Transverse colon (tissue), 4 donors: Measurements from ENCODE around the gene MB21D2. TPM values are rescaled to one million over a fixed set of nuclear protein-coding genes. Genes with fewer than 3 reads are reported as not detected.
"Not testable (repeated sequence)": the region's sequence is repeated elsewhere in the genome, so short reads cannot be mapped to it uniquely, and the experiment has no call there.

Experiments
- DNase-seq: peaks from one replicate; pipeline ENCODE4 v3.0.0-alpha.2; 2019
- H3K27ac ChIP-seq, 4 donors: fragments of 200-600 bp; sonication (generic); 2 replicates each; pipeline ENCODE4 v1.5.1; 2016 to 2018; ENCODE audit warnings: inconsistent platforms in 4 of 4
- H3K27me3 ChIP-seq: fragments of 200-600 bp; sonication (generic); 2 replicates; pipeline ENCODE4 v1.5.1; 2017; ENCODE audit warnings: inconsistent platforms
- H3K36me3 ChIP-seq, 4 donors: fragments of 200-600 bp; sonication (generic); 2 replicates each; pipeline ENCODE4 v1.5.1; 2017 to 2019; ENCODE audit warnings: inconsistent platforms in 4 of 4
- H3K4me1 ChIP-seq, 4 donors: fragments of 200-600 bp; sonication (generic); 2 replicates each; pipeline ENCODE4 v1.5.1; 2017 to 2020; ENCODE audit warnings: inconsistent platforms in 4 of 4
- H3K4me3 ChIP-seq, 4 donors: fragments of 200-600 bp; sonication (generic); 1 replicate in 1 of 4; 2 replicates in 3 of 4; pipeline versions ENCODE4 v1.5.1 to v1.6.1; 2017 to 2019; ENCODE audit warnings: inconsistent platforms in 4 of 4
- H3K9me3 ChIP-seq, 2 donors: fragments of 200-600 bp; sonication (generic); 2 replicates each; pipeline ENCODE4 v1.5.1; 2017 to 2019; ENCODE audit warnings: inconsistent platforms in 2 of 2
- EP300 ChIP-seq: sonication (generic); formaldehyde crosslinking; IDR thresholded peaks from one replicate; pipeline ENCODE4 v1.6.1; 2017; ENCODE audit warnings: antibody characterized with exemption, low read depth
- POLR2A ChIP-seq: fragments of 450-650 bp; IDR thresholded peaks from one replicate; pipeline ENCODE4 v1.6.1; 2016; ENCODE audit warnings: antibody characterized with exemption, mild to moderate bottlenecking, moderate library complexity
- POLR2AphosphoS5 ChIP-seq, 3 donors: sonication (generic); formaldehyde crosslinking; IDR thresholded peaks; one replicate each; pipeline ENCODE4 v1.6.1; 2016; ENCODE audit warnings: antibody characterized with exemption in 3 of 3
- WGBS, 2 donors: methylation state at CpG; one replicate each; pipeline ENCODE4 v1.1.5; 2018; ENCODE audit warnings: low coverage in 1 of 2; 5-methylcytosine and 5-hydroxymethylcytosine counted together
- in situ Hi-C, 4 donors: fragments of 200-750 bp; cut with MboI; loops; one replicate each; pipeline versions ENCODE4 v1.15.0 to v1.15.1; 2017; ENCODE audit warnings: low sequenced_read_pairs in 3 of 4, low pct_ligation_motif_present in 1 of 4, low pct_unique_long_range_greater_than_20kb in 1 of 4
- intact Hi-C: fragments of 100-400 bp; cut with DNase I; formaldehyde crosslinking; loops from one replicate; pipeline ENCODE4 v1.15.1; 2023; ENCODE audit warnings: low total_unique reads
- total RNA-seq, 4 donors: library from RNA; depleted of rRNA; stranded (reverse); fragments of >200 nt; gene quantifications; one replicate each; pipeline ENCODE4 v1.1.0, GENCODE V29; 2016
- TF ChIP-seq, protein P1 (sequence below), 5 experiments: fragments of 200-600 bp in 3 of 5; fragments of 450-650 bp in 2 of 5; sonication (generic) in 3 of 5; IDR thresholded peaks; 1 replicate in 2 of 5; 2 replicates in 3 of 5; pipeline ENCODE4 v1.5.1; 2016 to 2017; ENCODE audit warnings: antibody characterized with exemption in 5 of 5, inconsistent platforms in 3 of 5, mild to moderate bottlenecking in 2 of 5, moderate library complexity in 1 of 5

MB21D2 gene
- total RNA-seq, 4 donors from 2014 or later, result 1.5 to 8.4 (median 4.2) TPM

DNA sequence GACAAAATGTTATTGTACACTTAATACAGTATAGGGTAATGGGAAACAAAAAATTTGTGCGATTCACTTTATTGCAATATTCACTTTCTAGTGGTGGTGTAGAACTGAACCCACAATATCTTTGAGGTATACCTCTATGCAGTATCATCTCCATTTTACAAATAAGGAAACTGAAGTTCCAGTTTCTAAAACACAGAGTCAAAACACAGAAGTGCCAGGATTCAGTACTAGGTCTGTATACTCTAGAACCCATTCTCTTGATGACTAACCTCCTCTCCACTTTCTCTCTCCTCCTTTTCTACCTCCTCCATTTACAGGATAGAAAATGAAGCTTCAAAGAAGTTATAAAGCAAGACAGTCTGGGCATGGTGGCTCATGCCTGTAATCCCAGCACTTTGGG, 62.2 kb downstream of the MB21D2 start:
- no peaks in the 10 kb centered on the region for H3K27me3 ChIP-seq
- no peak overlapping the region for H3K4me3 ChIP-seq
- H3K36me3 ChIP-seq, result no peaks in the 10 kb centered on the region
- DNase-seq, result no peak
- 91 to 100% methylated on average over 1 of the region's 1 CpG for WGBS, 2 donors
- no peak for TF ChIP-seq EP300
- no peak for TF ChIP-seq POLR2AphosphoS5 (IDR thresholded peaks at IDR 0.05)
- no peak for TF ChIP-seq POLR2A
- TF ChIP-seq, protein P1, sequence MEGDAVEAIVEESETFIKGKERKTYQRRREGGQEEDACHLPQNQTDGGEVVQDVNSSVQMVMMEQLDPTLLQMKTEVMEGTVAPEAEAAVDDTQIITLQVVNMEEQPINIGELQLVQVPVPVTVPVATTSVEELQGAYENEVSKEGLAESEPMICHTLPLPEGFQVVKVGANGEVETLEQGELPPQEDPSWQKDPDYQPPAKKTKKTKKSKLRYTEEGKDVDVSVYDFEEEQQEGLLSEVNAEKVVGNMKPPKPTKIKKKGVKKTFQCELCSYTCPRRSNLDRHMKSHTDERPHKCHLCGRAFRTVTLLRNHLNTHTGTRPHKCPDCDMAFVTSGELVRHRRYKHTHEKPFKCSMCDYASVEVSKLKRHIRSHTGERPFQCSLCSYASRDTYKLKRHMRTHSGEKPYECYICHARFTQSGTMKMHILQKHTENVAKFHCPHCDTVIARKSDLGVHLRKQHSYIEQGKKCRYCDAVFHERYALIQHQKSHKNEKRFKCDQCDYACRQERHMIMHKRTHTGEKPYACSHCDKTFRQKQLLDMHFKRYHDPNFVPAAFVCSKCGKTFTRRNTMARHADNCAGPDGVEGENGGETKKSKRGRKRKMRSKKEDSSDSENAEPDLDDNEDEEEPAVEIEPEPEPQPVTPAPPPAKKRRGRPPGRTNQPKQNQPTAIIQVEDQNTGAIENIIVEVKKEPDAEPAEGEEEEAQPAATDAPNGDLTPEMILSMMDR (IDR thresholded peaks at IDR 0.05), result no peak
- H3K4me1 ChIP-seq, result peaks cover 3 to 31% (median 19%) of the 10 kb centered on the region in 4 donors
- H3K27ac ChIP-seq, result no peak overlapping the region
- intact Hi-C loops, result no loop called here
- in situ Hi-C loops, result no loop called here
- no peaks in the 10 kb centered on the region for H3K9me3 ChIP-seq

DNA sequence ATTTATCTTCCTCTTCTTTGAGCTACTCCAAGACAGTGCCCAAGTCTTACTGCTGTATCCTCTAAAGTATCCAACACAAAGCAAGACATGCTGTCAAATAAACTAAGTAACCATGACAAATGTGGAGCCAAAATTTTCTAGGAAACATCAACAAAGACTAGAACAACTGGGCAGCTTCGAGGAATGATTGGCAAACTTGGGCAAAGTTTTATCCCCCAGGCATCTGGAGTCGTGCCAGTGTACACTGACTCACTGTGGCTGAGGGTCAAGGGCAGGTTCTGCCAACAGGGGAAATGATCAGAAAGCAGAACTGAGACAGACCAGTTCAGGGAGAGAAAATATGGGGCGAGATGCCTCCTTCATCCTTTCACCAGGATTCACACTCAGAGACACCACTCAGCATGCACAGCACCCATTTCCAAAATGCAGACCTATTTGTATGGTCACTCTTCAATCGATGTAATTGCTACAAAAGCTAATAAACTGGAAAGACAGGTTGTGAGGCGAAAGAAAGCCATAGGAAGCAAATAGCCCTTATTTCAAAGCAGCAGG, 65.8 kb downstream of the MB21D2 start:
- intact Hi-C loops, result no loop called here
- peak in 1 of 3 donors; percentile 39 for TF ChIP-seq POLR2AphosphoS5 (IDR thresholded peaks at IDR 0.05)
- TF ChIP-seq, protein P1 (IDR thresholded peaks at IDR 0.05), result no peak
- H3K27ac ChIP-seq, result peak overlapping the region in 3 of 4 donors; percentile 36 to 73 (median 72)
- H3K4me3 ChIP-seq, result no peak overlapping the region
- H3K36me3 ChIP-seq, result no peaks in the 10 kb centered on the region
- no peaks in the 10 kb centered on the region for H3K27me3 ChIP-seq
- peak; percentile 81 for DNase-seq
- H3K9me3 ChIP-seq, result no peaks in the 10 kb centered on the region
- WGBS, 2 donors, result 23% methylated on average over 4 to 5 of the region's 5 CpGs
- H3K4me1 ChIP-seq, result peaks cover 3 to 32% (median 26%) of the 10 kb centered on the region in 4 donors
- in situ Hi-C loops, result no loop called here

DNA sequence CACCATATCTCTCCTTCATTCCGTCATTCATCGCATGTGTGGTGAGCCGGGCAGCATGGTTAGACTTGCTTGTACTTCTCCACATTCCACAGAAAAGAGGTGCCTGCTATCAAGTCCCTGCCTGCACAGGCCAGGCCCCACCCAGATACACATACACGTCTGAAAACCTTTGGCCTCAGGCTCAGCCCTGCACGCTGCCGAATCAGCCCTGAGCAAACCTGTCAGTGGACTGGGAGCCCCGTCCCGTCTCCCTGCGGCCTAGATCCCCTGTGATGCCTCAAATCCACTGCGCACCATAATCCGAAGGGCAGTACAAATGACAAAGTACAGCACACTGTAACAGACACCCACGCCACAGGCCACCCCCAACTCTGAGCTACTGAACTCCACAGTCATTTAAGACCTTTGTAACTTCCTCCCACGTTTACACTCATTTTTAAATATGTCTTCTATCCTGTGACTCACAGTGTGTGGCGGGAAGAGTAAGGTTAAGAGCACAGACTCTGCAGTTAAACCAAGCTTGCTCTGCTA, 67.1 kb downstream of the MB21D2 start:
- Histone ChIP-seq H3K4me3 (no peak overlapping the region), H3K9me3 (no peaks in the 10 kb centered on the region), H3K27ac (peak overlapping the region; percentile 58 to 73 (median 68)), H3K36me3 (no peaks in the 10 kb centered on the region), H3K27me3 (no peaks in the 10 kb centered on the region), H3K4me1 (peaks cover 3 to 32% (median 26%) of the 10 kb centered on the region in 4 donors)
- intact Hi-C loops, result no loop called here
- DNase-seq, result peak; percentile 70
- TF ChIP-seq EP300 (no peak), POLR2AphosphoS5 (IDR thresholded peaks at IDR 0.05) (peak in 2 of 3 donors; percentile 21 to 35), POLR2A (peak; percentile 31)
- TF ChIP-seq, protein P1 (IDR thresholded peaks at IDR 0.05), result no peak
- 61 to 68% methylated on average over 5 to 13 of the region's 14 CpGs for WGBS, 2 donors
- in situ Hi-C loops, result no loop called here

DNA sequence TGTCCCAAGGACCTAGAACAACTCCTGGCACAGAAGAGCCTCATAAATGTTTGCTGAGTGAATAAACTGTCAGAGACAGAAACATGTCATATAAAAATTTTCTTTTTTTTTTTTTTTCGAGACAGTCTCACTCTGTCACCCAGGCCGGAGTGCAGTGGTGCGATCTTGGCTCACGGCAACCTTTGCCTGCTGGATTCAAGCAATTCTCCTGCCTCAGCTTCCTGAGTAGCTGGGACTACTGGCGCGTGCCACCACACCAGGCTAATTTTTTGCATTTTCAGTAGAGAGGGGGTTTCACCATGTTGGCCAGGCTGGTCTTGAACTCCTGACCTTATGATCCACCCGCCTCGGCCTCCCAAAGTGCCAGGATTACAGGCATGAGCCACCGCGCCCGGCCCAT, 67.8 kb downstream of the MB21D2 start:
- DNase-seq, H3K36me3 ChIP-seq, intact Hi-C loops, H3K27me3 ChIP-seq, H3K4me3 ChIP-seq, in situ Hi-C loops, H3K9me3 ChIP-seq: not testable (repeated sequence)
- WGBS, 2 donors, result 79 to 94% methylated on average over 4 to 11 of the region's 11 CpGs
- H3K4me1 ChIP-seq, result peaks cover 3 to 33% (median 26%) of the 10 kb centered on the region in 4 donors
- peak overlapping the region; percentile 58 to 73 (median 68) for H3K27ac ChIP-seq
